HG03039 (cell line): ENCODE data around the gene SMYD2.
A peak's percentile ranks its signal among the peaks of the same experiment; 100 is the strongest.
"Not testable (repeated sequence)": the region's sequence is repeated elsewhere in the genome, so short reads cannot be mapped to it uniquely, and the experiment has no call there.

Experiments used
- ATAC-seq: cut with Tn5 transposase; IDR thresholded peaks from one replicate; pipeline ENCODE4 v1.9.1; 2021; ENCODE audit warnings: mild to moderate bottlenecking, moderate library complexity; ENCODE audit not compliant: unreplicated experiment

The SMYD2 gene

DNA sequence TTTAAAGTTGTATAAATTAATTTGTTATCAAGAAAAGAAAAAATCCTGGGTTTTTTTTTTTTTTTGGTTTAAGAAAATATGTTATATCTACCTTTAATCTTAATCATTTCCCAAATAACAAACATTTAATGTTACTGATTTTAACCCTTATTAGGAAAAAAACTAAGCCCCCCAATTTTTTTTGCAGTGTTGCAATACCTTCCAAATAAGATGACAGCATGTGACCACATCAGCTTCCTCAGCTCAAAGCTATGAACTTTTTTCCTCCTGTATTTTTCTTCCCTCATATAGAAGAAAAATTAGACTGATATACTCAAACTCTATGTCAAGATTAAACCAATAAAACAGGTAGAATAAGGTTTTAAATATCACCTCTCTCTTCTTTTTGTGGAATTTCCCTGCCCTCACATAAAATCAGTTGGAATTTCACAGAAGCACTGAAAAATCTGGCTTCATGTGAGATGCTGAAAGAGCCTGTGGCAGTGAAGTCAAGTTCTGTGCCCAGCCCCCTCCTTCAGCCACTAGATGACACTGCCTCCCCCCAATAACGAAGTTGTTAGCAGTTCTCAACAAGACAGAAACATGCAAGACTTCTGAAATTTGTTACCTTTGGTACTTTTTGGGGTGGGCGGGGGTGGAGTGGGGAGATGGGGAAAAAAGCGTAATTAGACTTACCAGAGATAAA, 9.6 kb upstream of the SMYD2 start:
- ATAC-seq = no peak

DNA sequence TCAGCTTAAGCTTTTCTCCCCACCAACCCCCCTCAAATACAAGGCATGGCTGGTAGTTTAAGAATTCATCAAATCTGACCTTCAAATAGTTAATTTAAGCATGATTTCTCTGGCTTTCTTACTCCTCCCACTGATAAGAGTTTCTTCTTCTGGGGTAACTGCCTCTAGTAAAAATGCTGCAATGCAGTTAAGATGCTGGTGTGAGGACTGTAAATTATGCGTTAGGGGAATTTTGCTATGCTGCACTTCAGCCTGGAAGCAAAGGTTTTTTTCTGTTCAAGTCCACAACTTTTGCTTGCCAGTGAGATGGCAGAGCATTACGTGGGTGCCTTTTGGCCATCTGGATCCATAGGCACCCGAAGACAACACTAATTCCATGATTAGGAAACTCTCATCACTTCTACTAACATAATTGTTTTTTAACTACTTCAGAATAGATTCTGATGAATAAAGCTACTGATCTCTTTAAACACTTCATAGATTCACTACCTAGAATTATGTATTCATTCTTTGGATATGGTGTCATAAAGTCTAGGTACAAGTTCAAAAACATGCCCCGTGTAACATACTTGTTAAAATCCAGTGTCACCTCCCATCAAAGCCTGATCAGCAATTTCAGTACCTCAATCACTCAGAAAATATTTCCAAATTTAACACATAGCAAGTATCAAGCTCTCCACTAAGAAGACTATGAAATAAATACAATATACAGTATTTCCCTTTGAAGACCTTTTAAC, 8.8 kb upstream of the SMYD2 start:
- ATAC-seq = no peak

DNA sequence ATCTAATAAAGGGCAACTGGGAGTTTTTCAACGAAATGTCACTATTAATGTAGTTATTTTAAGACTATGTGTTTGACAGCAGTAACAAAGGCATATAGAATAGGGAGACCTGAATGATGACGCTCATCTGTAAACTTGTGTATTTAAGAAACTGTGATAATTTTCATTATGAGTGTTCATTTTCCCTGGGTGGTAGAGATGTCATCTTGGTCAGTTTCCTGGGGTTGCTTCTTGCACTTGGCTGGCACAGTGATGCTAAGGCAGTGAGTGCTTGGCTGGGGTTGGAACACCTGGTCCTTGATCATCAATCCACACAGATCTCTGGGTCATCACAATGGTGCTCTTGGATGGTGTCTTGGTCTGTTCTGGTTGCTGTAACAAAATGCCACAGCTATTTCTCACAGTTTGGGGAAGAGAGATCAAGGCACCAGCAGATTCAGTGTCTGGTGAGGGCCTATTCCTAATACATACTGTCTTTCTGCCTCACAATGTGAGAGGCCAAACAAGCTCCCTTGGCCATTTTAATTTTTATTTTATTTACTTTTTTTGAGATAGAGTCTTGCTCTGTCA, 7.9 kb upstream of the SMYD2 start:
- ATAC-seq = no peak

DNA sequence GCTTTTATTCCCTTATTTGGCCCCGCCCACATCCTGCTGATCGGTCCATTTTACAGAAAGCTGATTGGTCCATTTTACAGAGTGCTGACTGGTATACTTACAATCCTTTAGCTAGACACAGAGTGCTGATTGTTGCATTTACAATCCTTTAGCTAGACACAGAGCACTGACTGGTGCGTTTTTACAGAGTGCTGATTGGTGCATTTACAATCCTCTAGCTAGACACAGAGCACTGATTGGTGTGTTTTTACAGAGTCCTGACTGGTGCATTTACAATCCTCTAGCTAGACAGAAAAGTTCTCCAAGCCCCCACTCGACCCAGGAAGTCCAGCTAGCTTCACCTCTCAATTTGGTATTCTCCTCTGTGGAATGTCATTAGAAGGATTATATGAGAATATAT, 5.3 kb upstream of the SMYD2 start:
- not testable (repeated sequence) for ATAC-seq

DNA sequence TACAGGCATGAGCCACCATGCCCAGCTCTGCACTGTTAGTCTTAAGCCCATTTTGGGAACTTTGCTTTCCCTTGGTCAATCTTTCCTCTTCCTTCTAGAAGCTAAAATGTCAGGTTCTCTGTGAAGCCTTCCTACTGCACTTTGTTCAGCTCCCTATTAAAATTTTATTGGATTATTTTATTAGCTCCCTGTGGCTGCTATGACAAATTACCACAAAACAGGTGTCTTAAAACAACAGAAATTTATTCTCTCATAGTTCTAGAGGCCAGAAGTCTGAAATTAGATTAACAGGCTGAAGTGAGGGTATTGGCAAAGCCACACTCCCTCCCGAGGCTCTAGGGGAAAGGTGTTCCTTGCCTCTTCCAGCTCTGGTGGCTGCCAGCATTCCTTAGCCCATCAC, 4.2 kb upstream of the SMYD2 start:
- ATAC-seq = no peak

DNA sequence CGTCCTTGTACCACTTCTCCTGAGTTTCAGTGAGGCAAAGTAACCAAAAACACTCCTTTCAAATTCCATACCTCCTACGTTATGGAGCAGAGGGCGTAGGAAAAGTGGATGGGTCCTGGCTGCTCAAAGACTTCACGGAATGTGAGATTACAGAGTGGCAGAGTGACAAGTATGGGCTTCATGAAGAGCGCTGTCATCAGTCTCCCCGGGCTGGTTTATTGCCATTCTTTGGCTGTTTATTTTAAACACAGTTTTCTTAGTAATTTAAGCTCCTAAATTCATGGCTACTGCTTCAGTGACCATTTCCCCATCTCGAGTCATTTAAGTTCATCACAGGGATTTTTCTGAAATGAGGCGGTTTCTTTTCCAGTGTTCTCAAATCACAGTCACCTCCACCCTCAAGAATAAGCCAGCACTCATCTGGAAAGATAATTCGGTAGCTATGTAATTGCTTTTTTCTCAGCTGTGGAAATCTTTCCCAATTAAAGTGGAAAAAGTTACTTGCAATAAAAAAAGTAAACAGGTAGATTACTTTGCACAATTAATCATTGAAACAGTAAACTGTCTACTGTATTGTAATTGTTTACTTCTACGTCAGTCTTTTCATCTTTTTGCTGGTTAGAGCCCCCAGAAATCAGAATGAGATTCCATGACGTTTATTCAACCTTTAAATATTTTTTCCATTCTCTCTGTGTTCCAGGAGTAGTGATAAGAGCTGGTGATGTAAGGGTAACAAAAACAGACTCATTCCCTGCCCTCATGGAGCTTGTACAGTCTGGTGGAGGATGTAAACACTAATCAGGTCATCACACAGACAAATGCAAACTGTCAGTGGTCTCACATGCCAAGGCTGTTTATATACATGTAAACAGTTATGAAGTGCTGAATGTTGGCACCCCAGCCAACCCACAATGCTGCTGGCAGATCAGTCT, 3.0 kb upstream of the SMYD2 start:
- no peak for ATAC-seq

DNA sequence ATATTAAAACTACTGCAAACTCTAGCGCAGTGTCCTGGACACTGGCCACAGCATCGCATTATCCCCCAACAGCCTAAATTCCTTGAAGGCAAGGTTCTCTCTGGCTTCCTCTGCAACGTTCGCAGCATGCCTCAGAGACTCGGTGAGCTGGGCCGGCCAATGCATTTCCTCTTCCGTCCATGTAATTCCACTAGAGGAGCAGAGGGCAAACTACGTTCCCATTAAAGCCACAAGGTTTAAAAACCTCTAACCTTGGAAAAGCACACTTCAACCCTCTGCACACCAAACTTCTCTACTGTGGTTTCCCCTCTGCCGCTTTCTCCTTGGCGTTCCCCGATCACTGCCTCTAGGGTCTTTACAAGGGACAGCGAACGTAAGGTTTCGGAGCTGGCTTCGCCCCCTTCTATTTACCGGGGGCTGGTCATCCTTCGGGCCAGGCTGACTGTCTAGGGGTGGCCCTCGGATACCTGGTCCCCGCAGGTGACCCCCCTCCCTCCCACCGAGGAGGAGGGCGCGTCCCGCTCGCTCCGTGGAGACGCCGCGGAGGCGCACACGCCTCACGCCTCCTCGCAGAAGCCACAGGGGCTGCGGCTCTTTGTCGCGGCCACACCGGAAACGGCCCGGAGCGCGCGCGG, 456 bp upstream of the SMYD2 start:
- ATAC-seq = peak; percentile 43

DNA sequence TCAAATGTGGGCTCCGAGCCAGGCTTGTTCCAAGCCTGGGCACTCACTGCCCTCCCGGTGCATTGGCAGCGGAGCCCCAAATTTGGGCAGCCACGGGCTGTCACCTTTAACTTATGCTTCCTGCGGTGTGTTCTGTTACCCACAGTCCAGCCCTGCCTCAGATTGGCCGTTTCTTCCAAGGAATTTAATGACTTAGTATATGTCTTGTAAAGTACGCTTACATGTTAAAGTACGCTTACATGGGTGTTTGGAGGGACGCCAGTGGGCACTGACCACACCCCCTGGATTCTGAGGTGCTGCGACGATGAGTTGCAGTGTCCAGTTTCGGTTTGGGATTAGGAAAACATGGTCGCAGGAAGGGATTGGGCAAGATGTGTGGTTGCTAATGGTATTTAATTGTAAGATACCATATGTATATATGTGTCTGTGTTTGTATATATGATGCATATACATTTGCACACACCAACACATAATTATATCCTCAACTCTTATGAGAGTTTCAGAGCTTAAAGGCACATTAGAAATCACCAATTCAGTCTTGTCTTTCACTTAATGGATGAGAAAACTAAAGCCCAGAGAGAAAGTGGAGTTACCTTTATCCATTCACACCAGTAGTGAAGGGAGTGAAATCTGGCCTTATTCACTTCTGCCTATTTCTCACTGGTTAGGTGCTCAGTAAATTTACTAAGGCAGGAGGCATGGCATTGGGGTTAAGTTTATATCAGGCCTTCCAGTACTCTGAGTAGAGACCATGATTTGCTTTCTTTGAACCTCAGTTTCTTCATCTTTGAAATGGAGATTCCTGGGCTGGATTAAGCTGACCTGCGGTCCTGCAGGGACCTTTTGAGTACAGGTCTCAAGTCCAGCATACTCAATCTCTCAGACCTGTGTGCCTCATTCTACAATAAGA, 1.0 kb downstream of the SMYD2 start:
- no peak for ATAC-seq

DNA sequence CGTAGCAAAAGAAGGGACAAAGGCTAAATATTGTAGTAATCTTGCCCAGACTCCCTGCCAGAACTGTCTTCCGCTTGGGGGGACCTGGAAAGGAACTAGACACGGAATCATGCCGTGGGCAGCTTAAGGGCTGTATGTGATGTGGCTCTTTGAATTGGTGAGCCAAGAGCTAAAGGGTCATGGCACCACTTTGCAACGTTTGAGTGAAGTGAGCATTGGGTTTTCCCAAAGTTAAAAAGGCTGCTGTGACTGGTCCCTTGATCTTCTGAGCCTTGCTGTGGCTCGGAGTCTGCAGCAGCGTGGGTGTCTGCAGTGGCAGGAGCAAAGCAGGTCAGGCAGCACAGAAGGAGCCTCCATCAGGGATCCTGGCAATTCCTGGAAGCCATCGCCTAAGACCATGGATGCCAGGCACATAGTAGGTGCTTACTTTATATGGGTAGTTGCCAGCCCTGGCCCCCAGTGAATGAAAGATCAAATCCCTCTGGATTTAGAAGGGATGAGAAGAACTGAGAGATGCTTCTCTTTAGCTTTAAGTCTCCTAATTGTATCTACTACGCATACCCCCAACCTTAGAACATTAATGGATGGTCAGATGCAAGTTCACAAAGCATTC, 1.8 kb downstream of the SMYD2 start:
- no peak for ATAC-seq

DNA sequence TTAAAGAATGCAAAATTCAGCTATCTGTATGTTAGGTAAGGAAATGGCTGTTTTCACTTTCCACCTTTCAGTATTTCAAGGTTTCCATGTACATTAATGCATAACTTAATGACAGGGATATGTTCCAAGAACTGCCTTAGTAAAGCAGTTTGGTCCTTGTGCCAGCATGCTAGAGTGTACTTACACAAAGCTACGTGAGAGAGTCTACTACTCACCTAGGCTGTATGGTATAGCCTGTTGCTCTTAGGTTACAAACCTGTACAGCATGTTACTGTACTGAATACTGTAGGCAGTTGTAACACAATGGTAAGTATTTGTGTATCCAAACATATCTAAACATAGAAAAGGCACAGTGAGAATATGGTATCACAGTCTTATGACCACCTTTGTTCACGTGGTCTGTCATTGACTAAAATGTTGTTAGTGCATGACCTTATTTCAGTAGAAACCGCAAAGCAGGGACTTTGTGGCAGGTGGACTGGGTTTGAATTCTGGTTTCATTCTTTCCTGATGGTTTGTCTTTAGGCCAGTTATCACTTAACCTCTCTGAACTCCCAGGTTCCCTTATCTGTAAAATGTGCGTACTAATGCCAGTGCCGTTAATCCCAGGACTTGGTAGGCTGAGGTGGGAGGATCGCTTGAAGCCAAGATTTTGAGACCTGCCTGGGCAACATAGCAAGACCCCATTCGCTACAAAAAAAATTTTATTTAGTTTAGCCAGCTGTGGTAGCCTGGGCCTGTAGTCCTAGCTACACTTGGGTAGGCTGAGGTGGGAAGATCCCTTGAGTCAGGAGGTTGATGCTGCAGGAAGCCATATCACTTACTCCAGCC, 4.9 kb downstream of the SMYD2 start:
- ATAC-seq = no peak

DNA sequence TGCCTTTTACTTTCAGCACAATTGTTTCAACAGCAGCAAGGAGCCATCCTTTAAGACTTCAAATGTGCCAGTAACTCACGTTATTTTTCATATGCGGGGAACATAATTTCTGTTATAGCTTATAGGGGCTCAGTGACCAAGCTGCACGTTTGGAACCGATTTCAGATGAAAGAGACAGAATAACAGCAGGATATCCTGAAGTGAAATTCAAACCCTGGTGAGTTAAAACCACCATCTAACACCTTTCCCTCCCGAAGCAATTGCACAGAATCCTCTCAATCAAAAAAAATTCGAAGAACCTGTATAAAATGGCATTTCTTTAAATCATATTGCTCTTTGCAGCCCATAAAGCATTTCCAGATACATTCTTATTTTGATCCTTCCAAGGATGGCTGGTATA, 6.9 kb downstream of the SMYD2 start:
- no peak for ATAC-seq

DNA sequence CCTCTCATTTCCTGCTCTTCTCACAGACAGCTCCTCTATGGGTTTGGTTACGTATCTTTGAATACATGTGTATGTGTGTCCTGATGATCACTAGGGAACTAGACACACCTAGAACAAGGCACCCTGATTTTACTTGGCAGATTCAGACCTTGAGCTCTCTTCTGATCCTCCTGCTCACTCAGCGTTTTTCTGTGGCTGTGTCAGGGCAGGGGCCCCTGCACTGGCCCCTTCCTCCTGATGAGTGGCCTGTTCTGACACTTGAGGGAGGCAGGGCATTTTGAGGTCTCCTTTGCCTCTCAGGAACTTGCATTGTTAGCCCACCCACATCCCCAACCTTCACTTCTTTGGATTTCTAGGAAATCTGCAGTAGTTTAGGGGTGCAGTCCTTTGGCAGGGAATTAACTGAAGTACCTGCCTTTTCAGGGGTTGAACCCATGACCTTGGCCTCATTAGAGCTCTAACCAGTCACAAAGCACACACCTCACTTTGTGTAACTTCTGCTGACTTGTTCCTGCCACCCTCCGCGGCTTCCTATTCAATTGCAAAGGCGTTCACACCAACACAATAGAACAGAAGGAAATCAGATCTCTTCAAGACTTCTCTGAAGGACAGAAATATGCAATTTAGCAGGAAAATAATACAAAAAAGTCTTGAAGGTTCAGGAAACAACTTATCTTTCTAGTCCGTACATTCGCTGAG, 8.8 kb downstream of the SMYD2 start:
- ATAC-seq = no peak

DNA sequence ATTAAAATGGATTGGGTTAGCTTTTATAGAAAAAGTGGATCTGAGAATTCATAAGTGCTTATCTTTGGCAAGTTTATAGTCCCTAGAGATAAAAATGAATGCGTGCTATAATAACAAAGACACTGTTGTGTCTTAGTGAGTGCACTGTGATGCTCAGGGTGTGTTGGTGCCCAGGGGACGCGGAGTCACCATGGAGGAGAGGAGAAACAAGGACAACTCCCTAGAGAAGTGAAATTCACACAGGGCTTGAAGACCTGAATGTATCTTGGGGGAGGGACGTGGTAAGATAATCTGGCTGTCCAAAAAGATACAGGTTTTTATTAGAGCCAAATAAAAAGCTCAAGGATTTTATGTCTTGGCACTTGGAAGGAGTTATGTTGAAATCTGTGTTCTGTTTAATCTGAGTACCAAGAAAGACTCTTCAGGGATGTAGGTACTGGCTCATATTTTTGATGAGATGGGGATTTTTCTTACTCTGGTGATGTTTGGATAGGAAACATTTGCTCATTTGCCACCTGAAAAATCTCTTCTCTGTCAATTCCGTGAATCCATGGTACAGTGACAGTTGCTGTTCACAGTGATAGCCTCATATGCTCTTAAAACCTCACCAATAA, 9.6 kb downstream of the SMYD2 start:
- ATAC-seq = no peak

DNA sequence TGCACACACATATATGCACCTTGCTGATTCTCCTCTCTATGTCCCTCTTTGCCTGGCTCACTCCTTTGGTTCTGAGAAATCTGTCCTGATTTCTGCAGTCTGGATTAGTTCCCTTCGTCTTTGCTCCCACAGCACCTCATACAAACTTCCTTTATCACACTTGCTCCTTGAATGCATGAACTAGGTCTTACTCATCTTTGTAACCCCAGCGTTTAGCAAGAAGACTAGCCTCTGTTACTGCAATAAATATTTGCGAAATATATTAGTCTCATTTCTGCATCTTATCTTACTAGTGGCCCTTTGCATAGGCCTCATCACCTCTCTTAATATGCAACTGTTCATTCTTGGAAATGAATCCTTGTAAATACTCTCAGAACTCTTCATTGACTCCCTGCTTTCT, 11.4 kb downstream of the SMYD2 start:
- no peak for ATAC-seq

DNA sequence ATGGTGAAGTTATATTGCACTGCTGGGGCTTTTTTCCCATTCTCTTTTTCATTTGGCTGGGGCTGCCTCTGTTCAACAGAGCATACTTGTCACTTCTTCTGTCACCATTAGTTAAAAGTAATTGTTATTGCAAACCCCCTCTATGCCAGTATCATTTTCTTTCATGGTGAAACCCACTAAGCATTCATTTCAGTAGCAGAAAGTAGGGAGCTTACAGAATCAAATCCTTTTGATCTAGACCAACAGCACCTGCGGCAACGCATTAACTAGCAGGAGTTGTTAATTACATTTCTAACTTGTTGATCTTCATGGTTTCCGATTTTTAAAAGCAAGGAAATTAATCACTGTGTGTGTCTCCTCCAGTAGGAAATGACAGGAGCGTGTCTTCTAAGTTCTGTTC, 15.0 kb downstream of the SMYD2 start:
- ATAC-seq = no peak

DNA sequence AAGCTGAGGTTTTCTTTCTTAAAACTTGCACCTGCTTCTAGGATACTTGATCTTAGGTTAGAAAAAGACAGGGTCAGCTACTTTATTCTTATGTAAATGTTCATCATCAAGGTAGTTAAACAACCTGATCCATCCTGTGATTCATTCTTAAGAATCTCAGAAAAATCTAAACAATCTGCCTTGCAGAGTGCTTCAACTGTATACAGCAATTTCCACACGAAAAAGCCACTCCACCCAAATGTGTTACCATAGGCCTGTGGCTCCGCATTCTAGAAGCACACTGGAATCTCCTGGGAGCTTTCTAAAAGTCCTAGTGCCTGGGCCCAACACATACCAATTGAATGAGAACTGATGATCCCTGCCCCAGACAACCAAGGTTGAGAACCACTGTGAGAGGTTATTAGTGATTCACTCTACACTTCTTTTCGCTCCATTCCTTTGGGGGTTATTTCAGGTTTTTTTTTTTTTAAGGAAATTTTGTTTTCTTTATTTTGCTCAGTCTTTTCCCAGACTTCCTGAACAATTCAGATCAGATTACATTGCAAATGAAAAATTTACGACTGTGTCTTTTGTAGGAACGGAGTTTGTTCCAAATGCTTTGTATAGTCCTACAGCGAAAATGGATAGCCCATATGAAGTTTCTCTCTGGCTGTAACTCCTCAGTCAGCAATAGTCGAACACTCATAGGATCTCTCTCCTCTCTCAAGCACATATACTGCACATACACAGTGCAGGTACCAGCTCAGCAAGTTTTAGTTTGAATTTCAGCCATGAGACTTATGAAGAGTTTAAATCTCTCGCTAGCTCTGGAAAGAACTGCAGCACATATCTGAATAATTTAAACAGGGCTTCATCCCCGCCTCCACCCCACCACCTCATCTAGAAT, 16.1 kb downstream of the SMYD2 start:
- ATAC-seq = no peak
